SW 1271 (cell line): ENCODE results near the gene LAMA4.

Experiments
- DNase-seq, 2 experiments: peaks; one replicate each; lab custom pipeline; 2025; lab: John Stamatoyannopoulos, UW

Gene LAMA4

DNA sequence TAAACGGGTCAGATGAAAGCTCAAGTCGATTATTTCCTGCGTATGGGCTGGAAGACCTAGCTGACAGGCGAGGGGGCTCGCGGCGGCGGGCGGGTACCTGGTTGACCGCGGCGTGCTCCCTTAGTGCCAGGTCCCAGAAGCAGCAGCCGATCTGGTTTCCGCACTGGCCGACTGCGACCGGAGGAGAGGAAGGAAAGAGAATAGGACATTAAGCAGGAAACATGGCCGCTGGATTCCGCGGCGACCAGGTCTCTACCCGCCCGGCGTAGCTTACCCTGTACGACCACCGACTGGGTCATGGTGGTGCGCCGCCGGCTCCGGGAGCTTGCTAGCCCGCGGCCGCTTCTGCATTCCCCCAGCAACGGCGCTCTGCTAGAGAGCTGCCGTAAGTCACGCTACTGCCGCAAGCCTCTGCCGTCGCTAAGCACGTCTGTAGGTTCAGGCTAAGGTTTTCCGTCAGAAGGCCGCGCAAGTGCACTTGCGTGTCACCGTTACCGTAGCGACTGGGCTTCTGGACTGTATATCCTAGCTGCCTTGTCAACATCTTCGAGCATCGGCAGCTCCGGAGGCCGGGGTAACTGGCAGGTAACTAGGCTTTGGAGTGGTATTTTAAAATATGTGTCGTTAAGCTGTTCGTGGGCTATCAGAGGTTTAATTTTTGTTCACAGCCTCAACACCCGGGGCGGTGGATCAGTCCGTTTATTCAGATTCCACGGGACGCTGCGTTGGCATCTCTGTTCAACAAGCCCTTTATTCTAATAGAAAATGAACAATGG is 167.0 kb downstream of the LAMA4 start, which contains the start of the genes FAM229B and TUBE1:
TSS of gene FAM229B (plus strand) at position 456 of the 776 bp plus-strand sequence. CDS start 11,693 bp downstream, outside the sequence.
TSS of gene TUBE1 (minus strand) at position 347 of the 776 bp plus-strand sequence. CDS start at position 299, 48 bp downstream.
- peak; percentile 90 to 95 for DNase-seq

DNA sequence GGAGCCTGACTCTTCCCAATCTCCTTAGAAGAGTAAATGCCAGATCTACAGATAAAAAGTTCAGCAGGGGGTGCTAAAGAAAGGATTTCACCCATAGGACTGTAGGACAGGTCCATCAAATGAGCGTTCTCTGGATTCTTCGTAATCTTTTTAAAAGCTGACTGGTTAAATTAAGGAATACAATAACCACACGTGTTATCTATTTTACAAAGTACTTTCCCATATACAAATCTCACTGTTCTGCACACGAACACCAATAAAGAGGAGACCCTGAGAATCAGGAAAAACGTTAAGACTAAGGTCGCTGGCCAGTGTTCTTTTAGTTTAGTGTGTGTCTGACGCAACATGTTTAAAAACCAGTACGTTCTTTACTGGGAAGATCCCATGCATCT is 167.6 kb downstream of the LAMA4 start:
- peak in 1 of 2 experiments; percentile 76 for DNase-seq

DNA sequence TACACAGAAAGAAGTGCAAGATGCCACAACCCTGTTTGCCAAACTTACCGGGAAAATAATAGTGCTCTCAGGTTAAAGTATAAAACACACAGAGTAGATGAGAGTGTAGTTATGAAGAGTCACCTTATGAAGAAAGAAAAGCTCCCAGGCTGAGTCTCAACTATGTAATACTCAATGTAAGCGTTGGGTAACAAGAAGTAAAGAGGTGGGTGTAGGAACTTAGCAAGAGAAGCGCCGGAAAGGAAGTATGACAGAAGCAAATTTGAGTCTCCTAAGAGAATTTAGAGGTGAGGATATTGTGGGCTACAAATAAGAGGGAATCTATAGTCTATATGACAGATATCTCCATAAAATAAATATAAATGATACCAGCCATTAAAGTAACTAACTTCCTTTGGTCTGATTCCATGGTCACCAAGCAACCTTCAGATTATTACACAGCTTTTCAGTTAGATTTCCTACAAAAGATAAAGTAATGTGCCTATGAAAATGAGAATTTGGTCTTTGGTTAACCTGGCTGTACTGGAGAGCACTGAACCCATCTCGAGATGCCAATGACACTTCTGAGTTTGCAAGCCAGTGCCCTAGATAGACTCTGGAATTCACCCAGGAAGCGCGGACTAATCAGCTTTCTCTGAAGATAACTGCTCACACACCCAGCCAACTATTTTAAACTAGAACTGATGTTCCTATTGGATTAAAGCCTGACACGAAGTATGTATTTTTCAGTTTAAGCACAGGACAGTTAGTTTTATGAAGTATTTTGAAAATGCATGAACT is 168.9 kb downstream of the LAMA4 start:
- no peak for DNase-seq

DNA sequence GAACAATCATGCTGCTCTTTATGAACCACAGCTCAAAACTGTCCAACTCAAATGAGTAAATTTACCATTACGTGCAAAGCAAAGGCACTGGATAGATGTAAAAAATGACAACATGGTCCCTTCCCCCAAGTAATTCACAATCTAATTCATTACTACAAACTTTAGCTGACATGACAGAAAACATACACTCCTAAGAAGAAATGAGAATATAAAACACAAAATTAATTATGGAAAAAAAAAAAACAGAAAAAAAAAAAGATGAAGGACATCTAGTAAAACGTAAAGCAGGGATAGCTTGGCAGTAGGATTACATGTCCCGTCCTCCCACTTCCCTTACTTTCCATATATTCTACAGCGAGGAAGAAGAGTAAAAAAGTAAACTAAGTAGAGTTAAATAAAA is 172.8 kb downstream of the LAMA4 start:
- no peak for DNase-seq

DNA sequence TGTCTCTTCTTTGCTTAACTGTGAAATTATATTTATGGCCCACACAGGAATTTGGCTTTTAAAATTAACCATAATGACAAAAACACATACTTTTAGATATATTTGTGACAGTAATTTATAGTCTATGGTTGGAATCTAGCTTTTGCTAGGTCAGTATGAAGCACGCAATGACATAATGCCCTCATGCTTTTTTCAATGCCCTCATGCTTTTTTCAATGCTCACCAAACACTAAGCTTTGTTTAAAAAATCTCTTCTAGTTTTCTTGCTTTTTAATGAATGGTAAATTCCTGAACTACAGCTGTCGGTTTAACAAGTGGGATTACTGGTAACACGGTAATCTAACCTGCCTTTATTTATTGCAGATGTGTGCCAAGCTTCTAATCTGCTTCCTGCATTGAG is 187.8 kb downstream of the LAMA4 start:
- DNase-seq, result no peak

DNA sequence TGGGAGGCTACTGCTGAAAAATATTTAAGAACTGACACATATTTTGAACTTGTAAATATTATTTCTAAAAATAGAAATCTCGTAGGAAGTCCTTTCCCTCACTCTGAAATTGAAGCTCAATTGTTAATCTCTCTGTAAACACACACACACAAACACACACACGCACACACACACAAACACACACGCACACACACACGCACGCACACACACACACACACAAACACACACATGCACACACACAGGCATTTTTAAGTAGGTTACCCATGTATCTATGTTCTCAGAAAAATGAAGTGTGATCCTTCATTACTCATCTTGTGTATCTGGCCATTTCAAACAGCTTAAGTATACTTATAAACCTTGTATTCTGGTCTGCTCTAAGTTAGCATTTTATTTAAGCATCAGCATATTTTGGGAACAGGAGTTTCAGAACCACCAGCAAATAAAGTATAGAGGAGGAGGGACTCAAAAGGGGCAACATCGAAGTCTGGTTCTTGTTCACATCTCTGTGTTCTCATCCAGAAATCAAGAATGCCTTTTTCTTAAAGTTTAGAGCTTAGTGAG is 188.9 kb downstream of the LAMA4 start:
- no peak for DNase-seq

DNA sequence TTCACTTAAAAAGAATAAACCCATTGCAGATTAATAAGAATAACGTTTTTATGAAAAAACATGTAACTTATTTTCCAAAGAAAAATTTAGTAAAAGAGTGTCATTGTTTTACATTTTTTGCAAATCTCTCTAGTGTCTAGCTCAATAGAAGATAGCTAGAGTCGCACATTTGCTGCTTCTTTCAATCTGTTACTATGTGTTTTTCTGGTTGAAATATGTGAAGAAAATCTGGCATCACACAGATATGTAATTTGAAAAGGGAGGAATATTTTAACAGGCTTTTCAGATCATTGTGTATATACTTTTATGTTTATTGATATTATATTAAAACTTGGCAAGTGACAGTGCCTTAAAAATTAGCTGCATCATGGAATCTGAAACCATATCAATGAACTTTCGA is 191.4 kb downstream of the LAMA4 start:
- no peak for DNase-seq

DNA sequence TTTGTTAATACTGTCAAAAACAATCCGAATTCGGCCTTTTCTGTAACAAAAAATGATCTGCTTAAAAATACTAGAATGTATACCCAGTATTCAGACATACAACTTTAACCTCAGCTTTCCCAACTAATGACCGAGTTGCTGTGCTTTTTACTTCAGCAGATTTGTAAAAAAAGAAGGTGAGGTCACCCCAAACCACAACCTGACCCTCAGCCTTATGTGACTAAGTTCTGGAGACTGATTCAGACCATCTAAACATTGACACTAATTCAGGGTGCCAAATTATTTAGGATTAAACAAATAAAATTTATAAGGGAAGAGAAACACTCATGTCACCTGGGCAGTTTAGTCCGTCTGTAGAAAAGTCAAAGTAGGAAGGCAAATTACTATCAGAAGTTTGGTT is 192.8 kb downstream of the LAMA4 start:
- no peak for DNase-seq
